LNCAP (cell line): ENCODE measurements around the gene CLPTM1L.

ENCODE experiments used
- CTCF ChIP-seq: fragments of 450-650 bp; IDR thresholded peaks from 2 replicates; pipeline ENCODE4 v1.5.1; 2017; ENCODE audit warnings: mild to moderate bottlenecking

The CLPTM1L gene

GRCh38 chr5:1278216-1278615 is 66.7 kb downstream of the CLPTM1L start:
- no peak for TF ChIP-seq CTCF

- TF ChIP-seq CTCF: no peak
Observed at GRCh38 chr5:1277781-1278180, 67.1 kb downstream of the CLPTM1L start.

- no peak for TF ChIP-seq CTCF
Observed at GRCh38 chr5:1277331-1277730, 67.6 kb downstream of the CLPTM1L start.

- no peak for TF ChIP-seq CTCF
Observed at GRCh38 chr5:1276930-1277329, 68.0 kb downstream of the CLPTM1L start.

- TF ChIP-seq CTCF: no peak
Observed at GRCh38 chr5:1274471-1274870, 70.4 kb downstream of the CLPTM1L start.

GRCh38 chr5:1273745-1274144 is 71.2 kb downstream of the CLPTM1L start:
- no peak for TF ChIP-seq CTCF

GRCh38 chr5:1272201-1272600 is 72.7 kb downstream of the CLPTM1L start:
- no peak for TF ChIP-seq CTCF
